A549 (cell line): ENCODE results near the gene PMPCA. TPM values are rescaled to one million over a fixed set of nuclear protein-coding genes. Genes with fewer than 3 reads are reported as not detected.

Experiments used
- ATAC-seq, 2 experiments: fragments of 200-7000 bp in 1 of 2; fragments of >200 bp in 1 of 2; cut with Nextera tagmentation in 1 of 2; cut with Tn5 transposase in 1 of 2; 3 replicates each; pipeline versions ENCODE4 v1.8.0 to v1.9.1; 2018 to 2020; ENCODE audit warnings: mild to moderate bottlenecking in 1 of 2, moderate library complexity in 1 of 2
- CTCF ChIA-PET: fragments of 300-600 bp; sonication (Branson Sonifier 250); formaldehyde crosslinking; extraction: SDS; loops from one replicate; lab custom pipeline; 2021; ENCODE audit warnings: antibody characterized with exemption, inconsistent platforms; lab: Yijun Ruan, JAX
- POLR2A ChIA-PET: fragments of 350-600 bp; formaldehyde crosslinking; extraction: SDS; loops from one replicate; lab custom pipeline; 2021; ENCODE audit warnings: antibody characterized with exemption, inconsistent platforms; lab: Yijun Ruan, JAX
- DNase-seq, 2 experiments: peaks; one replicate each; pipeline versions ENCODE4 v3.0.0 to v3.0.0-alpha.2; 2011 to 2016; ENCODE audit warnings: low read depth in 1 of 2, low spot score in 1 of 2
- FAIRE-seq: peaks from 2 replicates; lab custom pipeline; 2011; peaks lifted over from hg19 to GRCh38; lab: Jason Lieb, UNC
- H3K27ac ChIP-seq, 2 experiments: fragments of >200 bp; sonication (Bioruptor Twin); formaldehyde crosslinking; 3 replicates each; pipeline ENCODE4 v1.5.1; 2016 to 2017
- H3K4me1 ChIP-seq: fragments of >200 bp; sonication (Bioruptor Twin); formaldehyde crosslinking; 3 replicates; pipeline ENCODE4 v1.6.1; 2016
- H3K4me2 ChIP-seq: fragments of >200 bp; sonication (Bioruptor Twin); formaldehyde crosslinking; 3 replicates; pipeline ENCODE4 v1.6.1; 2016
- H3K4me3 ChIP-seq: fragments of >200 bp; sonication (Bioruptor Twin); formaldehyde crosslinking; 3 replicates; pipeline ENCODE4 v1.5.1; 2016
- H3K9me3 ChIP-seq: fragments of >200 bp; sonication (Bioruptor Twin); formaldehyde crosslinking; 3 replicates; pipeline ENCODE4 v1.6.1; 2016
- CBX2 ChIP-seq: fragments of 200-600 bp; sonication (generic); IDR thresholded peaks from 2 replicates; pipeline ENCODE4 v1.6.1; 2016; ENCODE audit warnings: low read depth, mild to moderate bottlenecking, borderline replicate concordance
- CBX8 ChIP-seq: fragments of 200-600 bp; sonication (generic); IDR thresholded peaks from 2 replicates; pipeline ENCODE4 v1.6.1; 2016
- EP300 ChIP-seq, 2 experiments: fragments of >200 bp; sonication (Bioruptor Twin); formaldehyde crosslinking; IDR thresholded peaks; 2 replicates in 1 of 2; 3 replicates in 1 of 2; pipeline ENCODE4 v1.6.1; 2016 to 2017
- FOSB ChIP-seq: fragments of 250-450 bp; sonication (Bioruptor Pico); IDR thresholded peaks from 2 replicates; pipeline ENCODE4 v1.5.0; 2020; ENCODE audit warnings: mild to moderate bottlenecking, moderate library complexity
- FOSL2 ChIP-seq, 2 experiments: fragments of 450-650 bp in 1 of 2; fragments of >200 bp in 1 of 2; sonication (Bioruptor Twin) in 1 of 2; formaldehyde crosslinking; IDR thresholded peaks; 2 replicates each; pipeline versions ENCODE4 v1.5.0 to v1.6.1; 2016 to 2020; ENCODE audit warnings: mild to moderate bottlenecking in 1 of 2, moderate library complexity in 1 of 2
- GATA3 ChIP-seq: IDR thresholded peaks from 2 replicates; pipeline ENCODE4 v1.6.1; 2012; ENCODE audit warnings: borderline replicate concordance
- HDAC2 ChIP-seq: fragments of 200-600 bp; sonication (generic); IDR thresholded peaks from 2 replicates; pipeline ENCODE4 v1.6.1; 2016
- HEYL ChIP-seq: fragments of 250-450 bp; sonication (Bioruptor Pico); IDR thresholded peaks from 2 replicates; pipeline ENCODE4 v1.8.0; 2021; ENCODE audit warnings: mild to moderate bottlenecking, moderate library complexity
- HOXB5 ChIP-seq: fragments of 250-450 bp; sonication (Bioruptor Pico); IDR thresholded peaks from 2 replicates; pipeline ENCODE4 v1.5.0; 2020; ENCODE audit warnings: mild to moderate bottlenecking, moderate library complexity
- JUN ChIP-seq, 2 experiments: fragments of >200 bp; sonication (Bioruptor Twin); formaldehyde crosslinking; IDR thresholded peaks; 2 replicates in 1 of 2; 3 replicates in 1 of 2; pipeline ENCODE4 v1.6.1; 2016 to 2017
- JUNB ChIP-seq: fragments of >200 bp; sonication (Bioruptor Twin); formaldehyde crosslinking; IDR thresholded peaks from 2 replicates; pipeline ENCODE4 v1.6.1; 2016
- MAFK ChIP-seq: fragments of 450-650 bp; IDR thresholded peaks from 2 replicates; pipeline ENCODE4 v1.6.1; 2014; ENCODE audit not compliant: partially characterized antibody
- NPAS2 ChIP-seq: fragments of 250-450 bp; sonication (Bioruptor Pico); IDR thresholded peaks from 2 replicates; pipeline ENCODE4 v1.8.0; 2022; ENCODE audit warnings: mild to moderate bottlenecking, moderate library complexity, borderline replicate concordance
- NR3C1 ChIP-seq: fragments of >200 bp; sonication (Bioruptor Twin); formaldehyde crosslinking; IDR thresholded peaks from 3 replicates; pipeline ENCODE4 v1.6.1; 2017
- POLR2A ChIP-seq: IDR thresholded peaks from 2 replicates; pipeline ENCODE4 v1.6.1; 2012; ENCODE audit warnings: mild to moderate bottlenecking, low read length
- RARB ChIP-seq: fragments of 250-450 bp; sonication (Bioruptor Pico); IDR thresholded peaks from 2 replicates; pipeline ENCODE4 v1.8.0; 2021; ENCODE audit warnings: mild to moderate bottlenecking, moderate library complexity
- RFX5 ChIP-seq: fragments of 450-650 bp; IDR thresholded peaks from 2 replicates; pipeline ENCODE4 v1.7.1; 2014; ENCODE audit warnings: antibody characterized with exemption, mild to moderate bottlenecking, moderate library complexity
- SREBF2 ChIP-seq: fragments of 450-650 bp; IDR thresholded peaks from 2 replicates; pipeline ENCODE4 v1.6.1; 2014; ENCODE audit warnings: mild to moderate bottlenecking, moderate library complexity
- TFCP2L1 ChIP-seq: fragments of 250-450 bp; sonication (Bioruptor Pico); IDR thresholded peaks from 2 replicates; pipeline ENCODE4 v1.5.0; 2021; ENCODE audit warnings: mild to moderate bottlenecking
- TP53 ChIP-seq: fragments of 250-450 bp; sonication (Bioruptor Pico); IDR thresholded peaks from 2 replicates; pipeline ENCODE4 v1.5.0; 2021; ENCODE audit warnings: mild to moderate bottlenecking, moderate library complexity
- ZC3H11A ChIP-seq: fragments of 450-650 bp; IDR thresholded peaks from 2 replicates; pipeline ENCODE4 v1.6.1; 2014; ENCODE audit warnings: antibody characterized with exemption, mild to moderate bottlenecking
- ZNF302 ChIP-seq: fragments of 250-450 bp; sonication (Bioruptor Pico); IDR thresholded peaks from 2 replicates; pipeline ENCODE4 v1.9.0; 2021; ENCODE audit warnings: inconsistent platforms, mild to moderate bottlenecking, moderate library complexity
- WGBS: methylation state at CpG from one replicate; pipeline ENCODE4 v1.1.6; 2017; ENCODE audit errors: missing lambda C conversion rate; 5-methylcytosine and 5-hydroxymethylcytosine counted together
- polyA plus RNA-seq, 4 experiments: library from polyadenylated mRNA; depleted of rRNA in 3 of 4; stranded (reverse); fragments of >200 nt; fragmentation: RNase III in 1 of 4; extraction: RNeasy Plus Mini Kit Qiagen cat#74134 plus additional on column Dnase treatment in 1 of 4; gene quantifications; 2 replicates in 3 of 4; 3 replicates in 1 of 4; pipeline ENCODE4 v1.2.3, GENCODE V29; 2011 to 2017
- TF ChIP-seq, protein P1 (sequence below): IDR thresholded peaks from 2 replicates; pipeline ENCODE4 v1.6.1; 2012
- TF ChIP-seq, protein P2 (sequence below): fragments of 450-650 bp; IDR thresholded peaks from 2 replicates; pipeline ENCODE4 v1.6.1; 2014; ENCODE audit warnings: antibody characterized with exemption

PMPCA gene
- polyA plus RNA-seq, 2 of the 4 experiments (the other 2 are of a cell fraction) = 71.1 to 89.2 TPM

DNA sequence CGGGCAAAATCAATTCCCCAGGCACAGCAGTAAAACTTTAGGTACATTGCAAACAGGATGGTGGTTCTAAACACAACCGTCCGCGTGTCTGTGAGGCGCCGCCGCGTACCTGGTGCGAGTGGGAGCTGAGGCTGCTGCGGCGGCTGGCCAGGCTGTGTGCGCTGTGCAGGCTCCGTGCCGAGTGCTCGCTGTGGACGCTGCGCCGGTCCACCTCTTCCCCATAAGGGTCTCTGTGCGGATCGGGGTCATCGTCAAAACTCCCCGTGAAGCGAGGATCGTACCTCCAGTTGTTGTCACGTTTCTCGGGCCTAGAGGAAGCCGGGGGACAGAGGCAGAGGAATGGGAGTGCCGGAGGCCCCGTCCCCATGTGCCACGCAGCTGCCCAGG is 55.7 kb downstream of the PMPCA start:
- POLR2A ChIA-PET = no interaction called here
- ATAC-seq = no peak
- no peaks in the 10 kb centered on the region for H3K9me3 ChIP-seq
- WGBS = 94% methylated on average over 26 of the region's 30 CpGs
- CTCF ChIA-PET = interaction anchor here (0.6 to 1.4 kb wide), 5 partner anchors 10 to 127 kb away, joined by 3 to 4 read pairs (median 3); partner anchors contain the start of gene DNLZ
- no peak for FAIRE-seq
- no peak overlapping the region for H3K4me2 ChIP-seq
- no peak for TF ChIP-seq JUN (IDR thresholded peaks at IDR 0.05)
- TF ChIP-seq NR3C1 = no peak
- no peak for TF ChIP-seq CBX8
- no peak for TF ChIP-seq MAFK
- no peak for TF ChIP-seq TP53 (CRISPR knock-in tag)
- no peak for TF ChIP-seq GATA3
- TF ChIP-seq TFCP2L1 (CRISPR knock-in tag) = no peak
- TF ChIP-seq CBX2 = no peak
- TF ChIP-seq ZC3H11A = no peak
- TF ChIP-seq, protein P1, sequence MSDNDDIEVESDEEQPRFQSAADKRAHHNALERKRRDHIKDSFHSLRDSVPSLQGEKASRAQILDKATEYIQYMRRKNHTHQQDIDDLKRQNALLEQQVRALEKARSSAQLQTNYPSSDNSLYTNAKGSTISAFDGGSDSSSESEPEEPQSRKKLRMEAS = no peak
- no peak for TF ChIP-seq NPAS2 (CRISPR knock-in tag)
- no peak overlapping the region for H3K4me3 ChIP-seq
- no peak for DNase-seq
- H3K4me1 ChIP-seq = no peaks in the 10 kb centered on the region
- no peak overlapping the region for H3K27ac ChIP-seq

DNA sequence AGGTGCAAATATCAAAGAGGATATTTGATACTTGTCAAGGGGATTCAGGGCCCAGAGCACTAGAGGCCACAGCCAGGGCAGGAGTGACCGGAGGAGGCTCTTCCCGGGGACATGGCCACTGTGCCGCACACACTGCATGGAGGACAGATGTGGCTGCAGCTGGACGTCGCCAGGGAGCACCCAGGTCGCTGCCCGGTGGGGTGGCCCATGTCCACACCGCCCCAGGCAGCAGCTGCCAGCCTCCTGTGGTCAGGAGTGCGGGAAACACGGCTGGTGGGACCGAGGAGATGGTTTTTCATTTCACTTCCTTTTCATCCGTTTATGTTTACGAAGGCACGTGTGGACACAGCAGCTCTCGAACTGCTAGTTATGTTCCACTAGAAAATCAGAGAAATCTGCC is 57.3 kb downstream of the PMPCA start:
- no peak for DNase-seq
- Histone ChIP-seq H3K9me3 (no peaks in the 10 kb centered on the region), H3K4me2 (no peak overlapping the region), H3K4me1 (no peaks in the 10 kb centered on the region), H3K27ac (no peak overlapping the region), H3K4me3 (no peak overlapping the region)
- FAIRE-seq = no peak
- POLR2A ChIA-PET = no interaction called here
- CTCF ChIA-PET = no interaction called here
- TF ChIP-seq JUNB = no peak
- TF ChIP-seq EP300 (IDR thresholded peaks at IDR 0.05) = no peak
- TF ChIP-seq FOSB = no peak
- TF ChIP-seq ZC3H11A = no peak
- TF ChIP-seq HEYL = no peak
- no peak for TF ChIP-seq ZNF302 (CRISPR knock-in tag)
- no peak for TF ChIP-seq RARB (CRISPR knock-in tag)
- TF ChIP-seq, protein P2, sequence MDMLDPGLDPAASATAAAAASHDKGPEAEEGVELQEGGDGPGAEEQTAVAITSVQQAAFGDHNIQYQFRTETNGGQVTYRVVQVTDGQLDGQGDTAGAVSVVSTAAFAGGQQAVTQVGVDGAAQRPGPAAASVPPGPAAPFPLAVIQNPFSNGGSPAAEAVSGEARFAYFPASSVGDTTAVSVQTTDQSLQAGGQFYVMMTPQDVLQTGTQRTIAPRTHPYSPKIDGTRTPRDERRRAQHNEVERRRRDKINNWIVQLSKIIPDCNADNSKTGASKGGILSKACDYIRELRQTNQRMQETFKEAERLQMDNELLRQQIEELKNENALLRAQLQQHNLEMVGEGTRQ = no peak
- WGBS = 86% methylated on average over 15 of the region's 15 CpGs
- no peak for ATAC-seq

DNA sequence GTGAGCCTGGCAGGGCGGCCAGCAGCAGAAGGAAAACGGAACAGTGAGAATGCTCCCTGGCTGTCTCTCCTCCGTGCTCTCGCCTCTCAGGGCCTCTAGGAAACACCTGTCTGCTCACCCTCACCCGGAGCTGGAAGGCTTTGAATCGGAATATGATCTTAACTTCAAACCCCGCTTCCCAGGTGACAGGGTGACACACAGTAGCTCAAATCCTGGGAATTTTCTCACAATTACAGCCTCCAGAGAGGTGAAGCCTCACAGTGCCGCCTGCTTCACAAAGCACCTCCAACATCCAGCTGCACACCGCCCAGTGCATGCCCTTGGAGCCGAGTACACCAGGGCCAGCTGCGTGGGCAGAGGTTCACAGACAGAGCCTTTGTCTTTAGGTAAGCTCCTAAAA is 59.9 kb downstream of the PMPCA start:
- CTCF ChIA-PET = interaction anchor here (0.7 to 2.9 kb wide), 6 partner anchors 7 to 174 kb away, joined by 3 to 14 read pairs (median 4); no protein-coding TSS in a partner anchor
- WGBS = 96% methylated on average over 11 of the region's 11 CpGs
- Histone ChIP-seq H3K9me3 (no peaks in the 10 kb centered on the region), H3K27ac (no peak overlapping the region), H3K4me2 (no peak overlapping the region), H3K4me1 (no peaks in the 10 kb centered on the region), H3K4me3 (no peak overlapping the region)
- no peak for TF ChIP-seq FOSB
- TF ChIP-seq ZNF302 (CRISPR knock-in tag) = no peak
- TF ChIP-seq SREBF2 = no peak
- no peak for TF ChIP-seq POLR2A
- POLR2A ChIA-PET = no interaction called here
- no peak for FAIRE-seq
- DNase-seq = no peak
- ATAC-seq = no peak

DNA sequence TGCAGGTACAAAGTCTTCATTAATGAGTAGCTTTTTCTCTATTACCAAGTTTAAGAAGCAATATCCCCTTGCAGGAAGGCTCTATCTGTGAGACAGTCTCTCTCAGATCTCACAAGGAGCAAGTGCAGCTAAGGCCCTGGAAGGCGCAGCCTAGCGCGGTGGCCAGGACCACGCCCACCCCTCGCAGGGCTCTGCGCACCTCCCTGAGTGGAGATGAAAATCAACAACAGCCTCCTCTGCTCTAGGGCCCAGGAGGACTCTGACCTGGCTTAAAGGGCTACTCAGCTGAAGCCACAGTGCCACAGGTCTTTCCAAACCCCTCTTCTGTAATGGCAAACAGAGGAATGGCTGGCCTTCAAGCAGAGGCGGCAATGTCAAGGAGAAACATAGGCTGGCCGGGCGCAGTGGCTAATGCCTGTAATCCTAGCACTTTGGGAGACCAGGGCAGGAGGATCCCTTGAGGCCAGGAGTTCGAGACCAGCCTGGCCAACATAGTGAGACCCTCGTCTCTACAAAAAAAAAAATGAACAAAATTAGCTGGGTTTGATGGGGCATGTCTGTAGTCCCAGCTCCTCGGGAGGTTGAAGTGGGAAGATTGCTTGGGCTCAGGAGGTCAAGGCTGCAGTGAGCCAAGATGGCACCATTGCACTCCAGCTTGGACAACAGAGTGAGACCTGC is 60.5 kb downstream of the PMPCA start:
- DNase-seq (no peak), FAIRE-seq (no peak), ATAC-seq (no peak)
- Histone ChIP-seq H3K4me3 (no peak overlapping the region), H3K4me1 (no peaks in the 10 kb centered on the region), H3K4me2 (no peak overlapping the region), H3K9me3 (no peaks in the 10 kb centered on the region), H3K27ac (no peak overlapping the region)
- 97% methylated on average over 6 of the region's 12 CpGs for WGBS
- POLR2A ChIA-PET = no interaction called here
- CTCF ChIA-PET = interaction anchor here (0.6 to 2.9 kb wide), 8 partner anchors 8 to 226 kb away, joined by 3 to 14 read pairs (median 4); no protein-coding TSS in a partner anchor
- TF ChIP-seq RFX5 (no peak), HDAC2 (no peak), FOSL2 (IDR thresholded peaks at IDR 0.05) (no peak), FOSL2 (CRISPR knock-in tag; IDR thresholded peaks at IDR 0.05) (no peak), HEYL (no peak), HOXB5 (CRISPR knock-in tag) (no peak)
- TF ChIP-seq, protein P2 = no peak
